Ramos (cell line): ENCODE data around the gene RAG1.

Source experiments
- in situ Hi-C: fragments of 300-500 bp; cut with MboI; formaldehyde crosslinking; loops from one replicate; pipeline ENCODE4 v1.14.3; 2022; ENCODE audit warnings: low sequenced_read_pairs; ENCODE audit not compliant: unreplicated experiment

RAG1 gene

DNA sequence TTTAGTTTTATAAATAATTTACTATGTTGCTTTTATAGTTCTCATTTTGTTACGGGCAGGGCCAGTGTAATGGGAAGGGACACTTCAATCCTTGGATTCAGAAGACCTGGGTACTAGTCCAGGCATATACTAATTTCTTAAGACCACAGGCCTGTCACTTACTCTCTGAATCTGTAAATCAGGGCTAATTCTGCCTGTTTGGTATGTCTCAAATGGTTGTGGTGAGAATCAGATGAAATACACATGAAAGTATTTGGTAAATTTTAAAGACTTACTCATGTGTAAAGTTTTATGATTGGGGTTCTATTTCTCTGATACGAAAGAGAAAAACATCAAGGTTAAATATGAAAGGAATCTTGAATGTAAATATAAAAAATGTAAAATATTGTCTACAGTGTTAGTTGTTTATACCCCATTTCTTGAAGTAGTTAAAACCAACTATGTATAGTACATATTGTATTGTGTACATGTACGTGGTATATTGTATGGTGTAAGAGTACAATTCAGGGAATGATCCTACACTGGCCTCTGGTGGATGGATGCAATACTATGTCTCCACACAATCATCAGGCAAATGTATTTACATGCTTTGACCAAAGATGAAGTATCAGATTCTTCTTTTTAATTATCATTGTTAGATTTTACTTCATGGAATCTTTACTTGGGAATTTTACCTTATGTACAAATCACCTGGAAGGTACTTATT is 54.8 kb downstream of the RAG1 start:
- in situ Hi-C loops = no loop called here

DNA sequence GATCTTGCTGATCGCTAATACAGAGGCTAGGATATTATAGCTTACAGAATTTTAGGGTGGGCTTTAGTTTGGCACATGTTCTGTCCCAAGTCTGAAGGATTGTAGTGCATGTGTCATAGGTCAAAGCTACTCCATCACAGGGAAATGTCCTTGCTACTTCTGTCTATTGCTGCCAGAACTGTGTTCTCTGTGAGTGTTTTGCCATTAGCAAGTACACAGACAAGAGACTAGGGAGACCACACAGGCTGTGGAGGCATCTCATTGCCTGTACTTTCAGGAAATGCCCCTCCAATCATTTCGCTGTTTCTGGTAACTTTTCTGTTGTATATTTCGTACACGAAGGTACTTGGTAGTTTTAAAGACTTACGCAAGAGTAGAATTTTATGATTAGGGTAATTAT is 55.7 kb downstream of the RAG1 start:
- in situ Hi-C loops = no loop called here

DNA sequence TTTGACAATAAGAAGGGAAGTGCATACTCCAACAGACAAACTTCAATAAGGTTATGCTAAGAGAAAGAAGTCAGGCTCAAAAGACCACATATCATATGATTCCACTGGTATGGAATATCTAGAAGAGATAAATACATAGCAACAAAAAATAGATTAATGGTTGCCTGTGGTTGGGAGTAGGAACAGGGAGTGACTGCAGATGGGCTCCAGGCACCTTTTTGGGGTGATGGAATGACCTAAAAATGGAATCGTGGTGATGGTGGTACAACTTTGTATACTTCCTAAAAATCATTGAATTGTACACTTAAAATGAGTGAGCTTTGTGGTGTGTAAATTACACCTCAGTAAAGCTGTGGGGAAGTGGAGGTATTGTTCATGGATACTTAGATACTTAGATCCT is 59.2 kb downstream of the RAG1 start:
- in situ Hi-C loops = no loop called here

DNA sequence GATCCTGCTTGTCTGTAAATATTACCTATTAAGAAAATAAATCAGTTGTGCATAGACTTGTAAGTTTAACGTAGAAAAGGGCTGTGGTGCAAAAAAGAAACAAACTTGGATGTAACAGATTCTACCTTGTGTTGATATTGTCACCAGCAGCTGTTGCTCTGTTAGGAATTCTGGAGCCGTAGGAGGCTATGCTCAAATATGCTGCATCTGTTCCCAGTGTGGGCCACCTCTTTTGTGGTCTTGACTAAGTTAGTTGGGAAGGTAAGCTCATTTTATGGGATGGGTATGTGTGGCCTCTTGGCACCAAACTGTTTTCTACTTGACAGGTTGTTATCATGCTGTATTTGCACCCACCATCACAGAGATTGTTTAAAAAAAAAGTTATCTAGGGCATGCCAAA is 59.7 kb downstream of the RAG1 start:
- in situ Hi-C loops = no loop called here

DNA sequence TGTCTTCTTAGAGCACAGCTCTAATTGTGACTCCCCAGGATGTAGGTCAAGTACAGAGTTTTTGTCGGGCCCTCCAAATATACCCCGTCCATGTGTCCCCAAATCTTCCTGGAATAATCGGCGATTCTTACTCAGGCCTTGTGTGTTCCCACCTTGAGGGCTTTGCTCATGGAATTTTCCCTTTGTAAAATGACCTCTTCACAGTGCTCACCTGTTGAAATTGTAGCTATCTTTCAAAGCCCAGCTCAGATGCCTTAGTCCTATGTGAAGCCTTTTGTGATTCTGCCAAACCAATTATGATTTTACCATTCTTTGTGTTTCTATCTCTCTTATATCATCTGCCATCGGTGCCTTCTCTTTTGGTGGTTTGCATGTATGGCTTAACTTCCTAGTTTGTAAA is 60.3 kb downstream of the RAG1 start:
- in situ Hi-C loops = no loop called here

DNA sequence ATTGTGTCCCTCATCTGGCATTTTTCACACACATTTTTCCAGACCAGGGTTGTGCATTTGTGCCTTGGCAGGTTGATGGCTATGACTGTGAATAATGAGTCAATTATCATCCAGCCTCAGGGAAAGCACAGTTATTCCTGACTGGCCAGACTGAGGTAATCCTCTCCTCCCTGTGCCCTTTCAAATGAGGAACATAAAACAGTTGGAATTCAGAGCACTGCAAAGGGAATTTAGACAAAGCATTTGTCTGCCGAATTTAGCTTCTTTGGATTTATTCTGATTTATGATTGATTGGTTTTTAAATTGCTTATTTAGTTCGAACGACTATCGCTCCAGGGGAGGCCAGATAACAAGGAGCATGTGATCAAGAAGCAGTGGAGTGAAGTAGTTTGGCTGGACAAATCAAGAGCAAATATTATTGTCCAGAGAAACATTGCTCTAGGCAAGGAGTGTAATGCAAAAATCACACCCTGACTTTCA is 61.0 kb downstream of the RAG1 start:
- in situ Hi-C loops = no loop called here
